A549 (cell line): Measurements from ENCODE around the gene ARHGEF19. TPM values are rescaled to one million over a fixed set of nuclear protein-coding genes. Genes with fewer than 3 reads are reported as not detected.
"Not testable (repeated sequence)": the region's sequence is repeated elsewhere in the genome, so short reads cannot be mapped to it uniquely, and the experiment has no call there.

Experiments used
- ATAC-seq, 2 experiments: fragments of 200-7000 bp in 1 of 2; fragments of >200 bp in 1 of 2; cut with Nextera tagmentation in 1 of 2; cut with Tn5 transposase in 1 of 2; 3 replicates each; pipeline versions ENCODE4 v1.8.0 to v1.9.1; 2018 to 2020; ENCODE audit warnings: mild to moderate bottlenecking in 1 of 2, moderate library complexity in 1 of 2
- CTCF ChIA-PET: fragments of 300-600 bp; sonication (Branson Sonifier 250); formaldehyde crosslinking; extraction: SDS; loops from one replicate; lab custom pipeline; 2021; ENCODE audit warnings: antibody characterized with exemption, inconsistent platforms; lab: Yijun Ruan, JAX
- POLR2A ChIA-PET: fragments of 350-600 bp; formaldehyde crosslinking; extraction: SDS; loops from one replicate; lab custom pipeline; 2021; ENCODE audit warnings: antibody characterized with exemption, inconsistent platforms; lab: Yijun Ruan, JAX
- DNase-seq, 2 experiments: peaks; one replicate each; pipeline versions ENCODE4 v3.0.0 to v3.0.0-alpha.2; 2011 to 2016; ENCODE audit warnings: low read depth in 1 of 2, low spot score in 1 of 2
- FAIRE-seq: peaks from 2 replicates; lab custom pipeline; 2011; peaks lifted over from hg19 to GRCh38; lab: Jason Lieb, UNC
- H3K27ac ChIP-seq, 2 experiments: fragments of >200 bp; sonication (Bioruptor Twin); formaldehyde crosslinking; 3 replicates each; pipeline ENCODE4 v1.5.1; 2016 to 2017
- H3K4me1 ChIP-seq: fragments of >200 bp; sonication (Bioruptor Twin); formaldehyde crosslinking; 3 replicates; pipeline ENCODE4 v1.6.1; 2016
- H3K4me2 ChIP-seq: fragments of >200 bp; sonication (Bioruptor Twin); formaldehyde crosslinking; 3 replicates; pipeline ENCODE4 v1.6.1; 2016
- H3K4me3 ChIP-seq: fragments of >200 bp; sonication (Bioruptor Twin); formaldehyde crosslinking; 3 replicates; pipeline ENCODE4 v1.5.1; 2016
- H3K9me3 ChIP-seq: fragments of >200 bp; sonication (Bioruptor Twin); formaldehyde crosslinking; 3 replicates; pipeline ENCODE4 v1.6.1; 2016
- BCL3 ChIP-seq: fragments of >200 bp; sonication (Bioruptor Twin); formaldehyde crosslinking; IDR thresholded peaks from 3 replicates; pipeline ENCODE4 v1.6.1; 2016
- CBX2 ChIP-seq: fragments of 200-600 bp; sonication (generic); IDR thresholded peaks from 2 replicates; pipeline ENCODE4 v1.6.1; 2016; ENCODE audit warnings: low read depth, mild to moderate bottlenecking, borderline replicate concordance
- CBX8 ChIP-seq: fragments of 200-600 bp; sonication (generic); IDR thresholded peaks from 2 replicates; pipeline ENCODE4 v1.6.1; 2016
- CHD4 ChIP-seq: fragments of 200-600 bp; sonication (generic); IDR thresholded peaks from 2 replicates; pipeline ENCODE4 v1.6.1; 2016; ENCODE audit warnings: antibody characterized with exemption, mild to moderate bottlenecking, borderline replicate concordance
- EHMT2 ChIP-seq: fragments of 200-600 bp; sonication (generic); IDR thresholded peaks from 2 replicates; pipeline ENCODE4 v1.6.1; 2016; ENCODE audit warnings: antibody characterized with exemption, low read depth, mild to moderate bottlenecking, moderate library complexity
- EP300 ChIP-seq, 2 experiments: fragments of >200 bp; sonication (Bioruptor Twin); formaldehyde crosslinking; IDR thresholded peaks; 2 replicates in 1 of 2; 3 replicates in 1 of 2; pipeline ENCODE4 v1.6.1; 2016 to 2017
- FOXS1 ChIP-seq: fragments of 250-450 bp; sonication (Bioruptor Pico); IDR thresholded peaks from 2 replicates; pipeline ENCODE4 v1.5.0; 2020; ENCODE audit warnings: mild to moderate bottlenecking, moderate library complexity
- HOXB5 ChIP-seq: fragments of 250-450 bp; sonication (Bioruptor Pico); IDR thresholded peaks from 2 replicates; pipeline ENCODE4 v1.5.0; 2020; ENCODE audit warnings: mild to moderate bottlenecking, moderate library complexity
- MAX ChIP-seq: IDR thresholded peaks from 2 replicates; pipeline ENCODE4 v1.6.1; 2012
- MAZ ChIP-seq: fragments of 150-350 bp; IDR thresholded peaks from 2 replicates; pipeline ENCODE4 v1.6.1; 2014; ENCODE audit warnings: antibody characterized with exemption, low read depth, low read length, borderline replicate concordance
- NFE2L2 ChIP-seq: fragments of 150-350 bp; conservative IDR thresholded peaks from 2 replicates; pipeline ENCODE4 v1.6.1; 2014; ENCODE audit warnings: low read length
- POLR2A ChIP-seq: IDR thresholded peaks from 2 replicates; pipeline ENCODE4 v1.6.1; 2012; ENCODE audit warnings: mild to moderate bottlenecking, low read length
- USF2 ChIP-seq: fragments of 450-650 bp; IDR thresholded peaks from 2 replicates; pipeline ENCODE4 v1.6.1; 2014; ENCODE audit warnings: antibody characterized with exemption
- ZC3H11A ChIP-seq: fragments of 450-650 bp; IDR thresholded peaks from 2 replicates; pipeline ENCODE4 v1.6.1; 2014; ENCODE audit warnings: antibody characterized with exemption, mild to moderate bottlenecking
- ZFP36 ChIP-seq: fragments of 450-650 bp; IDR thresholded peaks from 2 replicates; pipeline ENCODE4 v1.6.1; 2014; ENCODE audit warnings: borderline replicate concordance; ENCODE audit not compliant: partially characterized antibody
- WGBS: methylation state at CpG from one replicate; pipeline ENCODE4 v1.1.6; 2017; ENCODE audit errors: missing lambda C conversion rate; 5-methylcytosine and 5-hydroxymethylcytosine counted together
- polyA plus RNA-seq, 4 experiments: library from polyadenylated mRNA; depleted of rRNA in 3 of 4; stranded (reverse); fragments of >200 nt; fragmentation: RNase III in 1 of 4; extraction: RNeasy Plus Mini Kit Qiagen cat#74134 plus additional on column Dnase treatment in 1 of 4; gene quantifications; 2 replicates in 3 of 4; 3 replicates in 1 of 4; pipeline ENCODE4 v1.2.3, GENCODE V29; 2011 to 2017

ARHGEF19 gene
- polyA plus RNA-seq, 2 of the 4 experiments (the other 2 are of a cell fraction): 6.1 to 9.2 TPM

- TF ChIP-seq EHMT2: no peak
- peak overlapping the region; percentile 70 to 83 for H3K27ac ChIP-seq
- peaks cover 5% of the 10 kb centered on the region; the same call in 2 of the 3 replicates for H3K4me1 ChIP-seq
- peak; percentile 66 to 96 for DNase-seq
- peak; percentile 95 to 98 for ATAC-seq
- CTCF ChIA-PET: interaction anchor here (1.4 to 2.4 kb wide), 3 partner anchors 12 to 27 kb away, joined by 4 to 10 read pairs (median 9); no protein-coding TSS in a partner anchor
- peak overlapping the region; percentile 46 for H3K4me3 ChIP-seq
- FAIRE-seq: no peak
- H3K4me2 ChIP-seq: peak overlapping the region; percentile 94
- POLR2A ChIA-PET: interaction anchor here (0.6 to 1.8 kb wide), 3 partner anchors 11 to 142 kb away, joined by 3 to 29 read pairs (median 3); no protein-coding TSS in a partner anchor
- no peaks in the 10 kb centered on the region for H3K9me3 ChIP-seq
- 30% methylated on average over 18 of the region's 46 CpGs for WGBS
These were observed 4.8 kb upstream of the ARHGEF19 start for GRCh38 chr1:16217061-16217785.

GRCh38 chr1:16215882-16216753 lies 3.7 kb upstream of the ARHGEF19 start:
- no peak overlapping the region for H3K27ac ChIP-seq
- TF ChIP-seq CBX8: no peak
- H3K4me3 ChIP-seq: no peak overlapping the region
- no peaks in the 10 kb centered on the region for H3K9me3 ChIP-seq
- DNase-seq (peak; percentile 24 to 58), ATAC-seq (peak in 1 of 2 experiments; percentile 56; a peak in 3 of 6 replicates), FAIRE-seq (no peak)
- 71% methylated on average over 26 of the region's 33 CpGs for WGBS
- CTCF ChIA-PET: no interaction called here
- POLR2A ChIA-PET: interaction anchor here (1.8 kb wide), 1 partner anchor 10 kb away, joined by 29 read pairs; no protein-coding TSS in a partner anchor
- peaks cover 5% of the 10 kb centered on the region; the same call in 2 of the 3 replicates for H3K4me1 ChIP-seq
- peak overlapping the region; percentile 94 for H3K4me2 ChIP-seq

GRCh38 chr1:16215240-16215639 lies 2.8 kb upstream of the ARHGEF19 start:
- POLR2A ChIA-PET, ATAC-seq: not testable (repeated sequence)

GRCh38 chr1:16213544-16213943 lies 1.1 kb upstream of the ARHGEF19 start:
- ATAC-seq, POLR2A ChIA-PET, FAIRE-seq, H3K27ac ChIP-seq, H3K9me3 ChIP-seq, H3K4me3 ChIP-seq, H3K4me2 ChIP-seq, H3K4me1 ChIP-seq, DNase-seq: not testable (repeated sequence)
- TF ChIP-seq ZC3H11A: peak; percentile 38; the same call in 1 of the 2 replicates
- CTCF ChIA-PET: interaction anchor here (1.5 kb wide), 1 partner anchor 31 kb away, joined by 3 read pairs; no protein-coding TSS in a partner anchor
- WGBS: 80% methylated on average over 3 of the region's 3 CpGs

More at GRCh38 chr1:16215240-16215639, 2.8 kb upstream of the ARHGEF19 start:
- DNase-seq, H3K4me3 ChIP-seq, H3K4me2 ChIP-seq, H3K27ac ChIP-seq, H3K9me3 ChIP-seq, FAIRE-seq, CTCF ChIA-PET, H3K4me1 ChIP-seq: not testable (repeated sequence)
- peak; percentile 77 for TF ChIP-seq ZC3H11A
- 94% methylated on average over 14 of the region's 14 CpGs for WGBS

GRCh38 chr1:16213013-16213412 lies 561 bp upstream of the ARHGEF19 start:
- peaks cover 12% of the 10 kb centered on the region for H3K4me1 ChIP-seq
- TF ChIP-seq ZFP36: peak; percentile 68
- TF ChIP-seq USF2: no peak
- TF ChIP-seq, all 56 proteins: peak for 1
- Histone ChIP-seq H3K9me3 (no peaks in the 10 kb centered on the region), H3K27ac (no peak overlapping the region), H3K4me3 (no peak overlapping the region), H3K4me2 (no peak overlapping the region)
- WGBS: 40% methylated on average over 3 of the region's 3 CpGs
- ATAC-seq: no peak
- DNase-seq: no peak
- FAIRE-seq: no peak
- CTCF ChIA-PET: interaction anchor here (1.0 to 1.5 kb wide), 2 partner anchors 29 to 32 kb away, joined by 3 read pairs; no protein-coding TSS in a partner anchor
- POLR2A ChIA-PET: no interaction called here

- no peak overlapping the region for H3K27ac ChIP-seq
- H3K4me1 ChIP-seq: peaks cover 17% of the 10 kb centered on the region
- POLR2A ChIA-PET: interaction anchor here (0.8 kb wide), 1 partner anchor 40 kb away, joined by 5 read pairs; no protein-coding TSS in a partner anchor
- 77% methylated on average over 6 of the region's 6 CpGs for whole genome bisulfite sequencing
- no peak for ATAC-seq
- no peak for FAIRE-seq
- CTCF ChIA-PET: interaction anchor here (1.0 to 1.4 kb wide), 4 partner anchors 24 to 138 kb away, joined by 3 to 4 read pairs (median 3); partner anchors contain the start of gene FAM131C
- H3K4me3 ChIP-seq: no peak overlapping the region
- no peak overlapping the region for H3K4me2 ChIP-seq
- no peaks in the 10 kb centered on the region for H3K9me3 ChIP-seq
- DNase-seq: no peak
- TF ChIP-seq NFE2L2 (no peak), MAZ (no peak), EP300 (IDR thresholded peaks at IDR 0.05) (no peak), MAX (no peak), HOXB5 (CRISPR knock-in tag) (no peak), POLR2A (no peak), CHD4 (no peak), BCL3 (no peak), CBX2 (no peak), FOXS1 (CRISPR knock-in tag) (no peak)
These were observed 628 bp downstream of the ARHGEF19 start for GRCh38 chr1:16211824-16212223.
